HG03442 (cell line): ENCODE results near the gene POLR2F.
A peak's percentile ranks its signal among the peaks of the same experiment; 100 is the strongest.

Experiments used
- ATAC-seq: cut with Tn5 transposase; IDR thresholded peaks from one replicate; pipeline ENCODE4 v1.9.1; 2021; ENCODE audit warnings: mild to moderate bottlenecking, moderate library complexity; ENCODE audit not compliant: unreplicated experiment

Gene POLR2F

GRCh38 chr22:37953437-37954179 lies at the start of gene POLR2F, which contains the start of gene C22orf23:
POLR2F (plus strand) TSS chr22:37953699; CDS start chr22:37953788, 89 bp downstream.
C22orf23 (minus strand) TSS chr22:37953601; CDS start chr22:37953149, 452 bp downstream.
- ATAC-seq, result peak; percentile 84

GRCh38 chr22:37904572-37905533 lies 48.6 kb upstream of the POLR2F start:
- no peak for ATAC-seq

- ATAC-seq, result peak; percentile 67
Measured at GRCh38 chr22:37905534-37906363, 47.8 kb upstream of the POLR2F start, which contains the start of gene MICALL1. MICALL1 (plus strand) TSS chr22:37906297; CDS start chr22:37906423, 126 bp downstream.

GRCh38 chr22:37906364-37907008 lies 47.0 kb upstream of the POLR2F start:
- peak; percentile 21 for ATAC-seq

GRCh38 chr22:37907036-37907954 lies 46.2 kb upstream of the POLR2F start:
- no peak for ATAC-seq

GRCh38 chr22:37909766-37910165 lies 43.7 kb upstream of the POLR2F start:
- ATAC-seq, result no peak

- no peak for ATAC-seq
Measured at GRCh38 chr22:37910890-37911672, 42.4 kb upstream of the POLR2F start.

- ATAC-seq, result no peak
Measured at GRCh38 chr22:37911697-37912096, 41.8 kb upstream of the POLR2F start.

- ATAC-seq, result no peak
Measured at GRCh38 chr22:37912171-37912570, 41.3 kb upstream of the POLR2F start.

- no peak for ATAC-seq
Measured at GRCh38 chr22:37913233-37913721, 40.2 kb upstream of the POLR2F start.

GRCh38 chr22:37916311-37916710 lies 37.2 kb upstream of the POLR2F start:
- ATAC-seq, result no peak

GRCh38 chr22:37917874-37918548 lies 35.5 kb upstream of the POLR2F start:
- no peak for ATAC-seq

- ATAC-seq, result no peak
Measured at GRCh38 chr22:37918580-37919270, 34.8 kb upstream of the POLR2F start.

- no peak for ATAC-seq
Measured at GRCh38 chr22:37920126-37920525, 33.4 kb upstream of the POLR2F start.

GRCh38 chr22:37922191-37922590 lies 31.3 kb upstream of the POLR2F start:
- ATAC-seq, result no peak

GRCh38 chr22:37923927-37924326 lies 29.6 kb upstream of the POLR2F start:
- no peak for ATAC-seq
